ENCODE results near the gene STAG3. TPM values are rescaled to one million over a fixed set of nuclear protein-coding genes. Genes with fewer than 3 reads are reported as not detected.

The STAG3 gene
- total and polyA plus RNA-seq, 9 of the 15 experiments (the other 6 are each of a cell fraction or from before 2014, with no cell fraction given), result 0.54 to 2.5 (median 1.7) TPM

- TF ChIP-seq ZNF407 (IDR thresholded peaks at IDR 0.05; ENCODE audit: low read depth) (no peak), MAFF (IDR thresholded peaks at IDR 0.05; ENCODE audit: low read length) (peak; percentile 69; the same call in 1 of the 2 replicates), SNIP1 (IDR thresholded peaks at IDR 0.05; ENCODE audit: low read depth) (no peak), KDM4B (IDR thresholded peaks at IDR 0.05; ENCODE audit: borderline replicate concordance in 2 of 2, low read depth in 1 of 2) (no peak), CREB3 (tag; conservative IDR thresholded peaks at IDR 0.05; ENCODE audit: low read depth) (no peak), ATF6 (CRISPR knock-in tag; IDR thresholded peaks at IDR 0.05) (no peak), ZFX (CRISPR knock-in tag; IDR thresholded peaks at IDR 0.05) (no peak), C11orf30 (IDR thresholded peaks at IDR 0.05; ENCODE audit: low read depth) (peak; percentile 93), PURB (CRISPR knock-in tag; IDR thresholded peaks at IDR 0.05; ENCODE audit: low read depth) (no peak), GATAD2B (IDR thresholded peaks at IDR 0.05; ENCODE audit: borderline replicate concordance) (no peak), PRMT5 (CRISPR knock-in tag; IDR thresholded peaks at IDR 0.05) (no peak), MAFK (IDR thresholded peaks at IDR 0.05; ENCODE audit: low read length) (peak; percentile 24; the same call in 1 of the 2 replicates), ATF7 (IDR thresholded peaks at IDR 0.05) (no peak), MECOM (CRISPR knock-in tag; IDR thresholded peaks at IDR 0.05) (no peak), ZC3H4 (CRISPR knock-in tag; IDR thresholded peaks at IDR 0.05; ENCODE audit: borderline replicate concordance) (no peak), ZNF239 (CRISPR knock-in tag; IDR thresholded peaks at IDR 0.05) (no peak), CREB5 (CRISPR knock-in tag; IDR thresholded peaks at IDR 0.05) (no peak)
Measured at GRCh38 chr7:100208911-100209408, 31.2 kb downstream of the STAG3 start (continued).

Measured in K562 (cell line).